IPS-18a (cell line): ENCODE data around the gene RNF149.

Experiments used
- H3K27ac ChIP-seq: one replicate; pipeline ENCODE4 v1.5.1; 2013; ENCODE audit warnings: low read length
- H3K27me3 ChIP-seq: one replicate; pipeline ENCODE4 v1.6.1; 2013; ENCODE audit warnings: mild to moderate bottlenecking, low read length; ENCODE audit not compliant: control insufficient read depth, insufficient read depth
- H3K36me3 ChIP-seq: one replicate; pipeline ENCODE4 v1.6.1; 2013; ENCODE audit warnings: low read depth, low read length; ENCODE audit not compliant: control insufficient read depth
- H3K4me1 ChIP-seq: one replicate; pipeline ENCODE4 v1.6.1; 2013; ENCODE audit warnings: low read depth, low read length; ENCODE audit not compliant: control insufficient read depth
- H3K4me3 ChIP-seq: one replicate; pipeline ENCODE4 v1.5.1; 2013; ENCODE audit warnings: low read length
- H3K9ac ChIP-seq: one replicate; pipeline ENCODE4 v1.6.1; 2013; ENCODE audit warnings: mild to moderate bottlenecking, low read length, moderate library complexity
- H3K9me3 ChIP-seq: one replicate; pipeline ENCODE4 v1.6.1; 2013; ENCODE audit warnings: low read depth, low read length; ENCODE audit not compliant: control insufficient read depth

The RNF149 gene

DNA sequence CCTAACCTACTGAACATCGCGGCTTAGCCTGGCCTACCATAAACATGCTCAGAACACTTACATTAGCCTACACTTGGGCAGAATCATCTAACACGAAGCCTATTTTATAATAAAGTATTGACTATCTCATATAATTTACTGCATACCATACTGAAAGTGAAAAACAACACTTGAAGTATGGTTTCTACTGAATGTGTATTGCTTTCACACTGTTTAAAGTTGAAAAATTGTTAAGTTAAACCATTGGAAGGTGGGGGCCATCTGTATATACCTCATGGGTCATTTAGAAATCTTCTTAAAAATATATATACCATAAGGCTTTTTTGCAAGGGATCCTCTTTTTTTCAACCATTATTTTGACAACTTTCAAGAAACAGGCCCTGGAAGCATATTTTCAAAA is 16.5 kb downstream of the RNF149 start:
- Histone ChIP-seq H3K4me1 (no peaks in the 10 kb centered on the region), H3K27ac (no peak overlapping the region), H3K9ac (no peak overlapping the region), H3K27me3 (no peaks in the 10 kb centered on the region), H3K36me3 (peaks cover 35% of the 10 kb centered on the region), H3K4me3 (no peak overlapping the region), H3K9me3 (no peaks in the 10 kb centered on the region)

DNA sequence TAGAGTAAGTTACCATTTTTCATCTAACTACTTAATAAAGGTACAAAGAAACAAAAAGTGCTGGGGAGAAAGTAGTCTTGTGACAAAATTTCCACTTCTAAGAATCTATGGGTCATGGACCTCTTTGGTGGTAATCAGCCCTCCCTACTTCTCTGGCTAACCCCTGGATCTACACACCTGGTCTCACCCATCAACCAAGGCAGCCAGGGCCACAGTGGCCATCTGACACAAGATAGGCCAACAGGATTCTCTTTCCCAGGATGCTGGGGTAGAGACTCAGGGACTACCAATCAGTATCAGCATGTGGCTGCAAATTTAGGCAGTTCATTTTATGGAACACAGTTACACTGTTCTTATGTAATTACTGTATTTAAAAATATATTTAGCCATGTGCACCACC is 17.8 kb downstream of the RNF149 start:
- Histone ChIP-seq H3K9ac (no peak overlapping the region), H3K27me3 (no peaks in the 10 kb centered on the region), H3K9me3 (no peaks in the 10 kb centered on the region), H3K4me3 (no peak overlapping the region), H3K36me3 (peaks cover 46% of the 10 kb centered on the region), H3K27ac (no peak overlapping the region), H3K4me1 (no peaks in the 10 kb centered on the region)

DNA sequence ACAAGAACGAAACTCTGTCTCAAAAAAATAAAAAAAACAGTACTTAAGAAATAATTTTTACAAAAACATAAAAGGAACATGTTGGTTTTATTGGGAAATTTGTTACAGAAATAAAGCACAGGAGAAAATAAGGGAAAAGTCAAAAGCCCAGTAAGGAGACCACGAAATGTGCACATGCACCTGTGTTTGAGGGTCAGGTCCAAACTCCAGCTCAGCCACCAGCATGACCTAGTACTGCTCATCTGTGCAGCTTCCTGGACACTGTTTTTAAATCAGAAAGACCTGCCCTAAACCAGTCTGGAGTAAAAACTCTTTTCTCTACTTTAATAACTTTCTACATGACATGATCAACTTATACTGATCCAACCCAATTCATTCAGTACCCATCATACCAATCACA is 21.2 kb downstream of the RNF149 start:
- H3K27me3 ChIP-seq: no peaks in the 10 kb centered on the region
- H3K9me3 ChIP-seq: no peaks in the 10 kb centered on the region
- H3K9ac ChIP-seq: no peak overlapping the region
- H3K4me3 ChIP-seq: no peak overlapping the region
- H3K27ac ChIP-seq: no peak overlapping the region
- H3K36me3 ChIP-seq: peaks cover 54% of the 10 kb centered on the region
- no peaks in the 10 kb centered on the region for H3K4me1 ChIP-seq

DNA sequence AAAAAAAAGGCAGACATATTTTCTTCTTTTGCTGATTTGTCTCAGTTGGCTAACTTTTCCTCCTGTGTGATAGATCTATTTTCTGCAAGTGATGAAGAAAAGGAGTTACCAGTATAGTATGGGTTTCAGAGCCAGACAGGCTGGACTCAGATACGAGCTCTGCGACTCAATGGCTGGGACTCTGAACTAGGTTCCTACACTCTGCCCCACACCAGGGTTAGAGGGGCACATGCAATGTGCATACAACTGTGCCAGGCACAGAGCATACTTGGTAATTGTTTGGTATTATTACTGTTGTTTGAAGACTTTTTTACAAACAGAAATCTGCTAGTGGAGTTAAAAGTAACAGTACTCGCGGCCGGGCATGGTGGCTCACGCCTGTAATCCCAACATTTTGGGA is 21.8 kb downstream of the RNF149 start:
- H3K27ac ChIP-seq: no peak overlapping the region
- no peaks in the 10 kb centered on the region for H3K4me1 ChIP-seq
- no peak overlapping the region for H3K4me3 ChIP-seq
- no peaks in the 10 kb centered on the region for H3K27me3 ChIP-seq
- H3K36me3 ChIP-seq: peaks cover 58% of the 10 kb centered on the region
- H3K9me3 ChIP-seq: no peaks in the 10 kb centered on the region
- H3K9ac ChIP-seq: no peak overlapping the region

DNA sequence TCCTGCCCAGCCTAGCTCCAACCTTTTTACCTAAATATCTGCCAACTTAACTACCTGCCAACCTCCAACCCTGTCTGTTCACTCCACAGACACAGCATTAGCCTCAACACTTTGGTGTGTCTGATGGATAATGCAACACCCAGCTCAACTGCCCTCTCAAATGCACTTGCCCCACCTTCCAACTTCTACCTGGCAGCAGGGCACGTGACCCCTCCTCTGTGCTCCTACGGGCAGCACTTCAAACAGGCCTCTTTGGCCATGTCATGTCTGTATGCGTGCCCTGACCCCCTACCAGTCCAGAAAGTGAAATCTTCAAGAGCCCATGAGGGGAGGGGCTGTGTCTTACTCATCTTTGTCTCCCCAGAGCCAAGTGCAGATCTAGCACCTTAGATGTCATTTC is 25.5 kb downstream of the RNF149 start:
- H3K27me3 ChIP-seq: no peaks in the 10 kb centered on the region
- H3K9me3 ChIP-seq: no peaks in the 10 kb centered on the region
- no peak overlapping the region for H3K27ac ChIP-seq
- H3K36me3 ChIP-seq: peaks cover 65% of the 10 kb centered on the region
- no peak overlapping the region for H3K4me3 ChIP-seq
- no peaks in the 10 kb centered on the region for H3K4me1 ChIP-seq
- no peak overlapping the region for H3K9ac ChIP-seq

DNA sequence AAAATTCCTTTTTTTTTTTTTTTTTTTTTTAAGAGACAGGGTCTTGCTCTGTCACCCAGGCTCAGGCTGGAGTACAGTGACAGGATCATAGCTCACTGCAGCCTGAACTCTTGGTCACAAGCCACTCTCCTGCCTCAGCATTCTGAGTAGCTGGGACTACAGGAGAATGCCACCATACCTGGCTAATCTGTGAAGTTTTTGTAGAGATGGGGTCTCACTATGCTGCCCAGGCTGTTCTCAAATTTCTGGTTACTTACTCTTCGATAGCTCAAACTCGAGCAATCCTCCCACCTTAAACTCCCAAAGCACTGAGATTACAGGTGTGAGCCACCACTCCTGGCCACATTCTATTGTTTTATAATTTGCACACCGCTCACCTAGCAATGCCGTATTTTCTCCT is 27.0 kb downstream of the RNF149 start:
- Histone ChIP-seq H3K36me3 (peaks cover 55% of the 10 kb centered on the region), H3K4me1 (no peaks in the 10 kb centered on the region), H3K9me3 (no peaks in the 10 kb centered on the region), H3K9ac (no peak overlapping the region), H3K27ac (no peak overlapping the region), H3K4me3 (no peak overlapping the region), H3K27me3 (no peaks in the 10 kb centered on the region)

DNA sequence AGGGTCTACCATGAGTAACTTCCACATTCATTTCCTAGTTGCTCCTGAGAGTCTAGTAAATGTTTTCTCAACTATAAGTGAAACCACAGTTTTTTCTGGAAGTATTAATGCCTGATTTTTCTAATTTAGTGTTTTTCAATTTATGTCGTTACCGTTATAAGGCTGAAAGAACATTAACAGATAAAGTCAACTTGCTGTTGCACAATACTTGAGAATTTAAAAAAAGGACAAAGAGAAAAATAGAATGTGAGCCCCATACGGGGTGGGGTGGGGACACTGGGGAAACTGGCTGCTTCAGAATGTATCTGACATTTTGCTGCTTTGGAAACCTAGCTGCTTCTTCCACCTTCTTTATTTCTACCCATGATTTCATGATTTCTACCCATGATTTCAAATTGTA is 29.6 kb downstream of the RNF149 start:
- Histone ChIP-seq H3K27ac (no peak overlapping the region), H3K4me3 (no peak overlapping the region), H3K9me3 (no peaks in the 10 kb centered on the region), H3K9ac (no peak overlapping the region), H3K36me3 (peaks cover 37% of the 10 kb centered on the region), H3K4me1 (no peaks in the 10 kb centered on the region), H3K27me3 (no peaks in the 10 kb centered on the region)

DNA sequence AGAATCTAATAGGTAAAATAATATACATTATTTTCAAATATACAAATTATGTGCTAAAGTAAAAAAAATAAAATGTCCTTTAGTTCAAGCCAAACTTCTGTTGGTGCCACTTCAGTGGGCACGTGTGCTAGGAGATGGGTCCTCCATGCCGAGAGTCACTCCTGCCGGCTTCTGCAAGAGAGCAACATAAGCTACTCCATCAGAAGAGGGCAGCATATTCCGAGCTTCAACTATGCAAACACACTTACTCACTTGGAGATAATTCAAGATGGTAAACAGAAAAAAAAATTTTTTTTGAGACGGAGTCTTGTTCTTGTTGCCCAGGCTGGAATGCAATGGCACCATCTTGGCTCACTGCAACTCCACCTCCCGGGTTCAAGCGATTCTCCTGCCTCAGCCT is 31.4 kb downstream of the RNF149 start:
- Histone ChIP-seq H3K9me3 (no peaks in the 10 kb centered on the region), H3K36me3 (peaks cover 41% of the 10 kb centered on the region), H3K9ac (no peak overlapping the region), H3K4me3 (no peak overlapping the region), H3K4me1 (no peaks in the 10 kb centered on the region), H3K27me3 (no peaks in the 10 kb centered on the region), H3K27ac (no peak overlapping the region)

DNA sequence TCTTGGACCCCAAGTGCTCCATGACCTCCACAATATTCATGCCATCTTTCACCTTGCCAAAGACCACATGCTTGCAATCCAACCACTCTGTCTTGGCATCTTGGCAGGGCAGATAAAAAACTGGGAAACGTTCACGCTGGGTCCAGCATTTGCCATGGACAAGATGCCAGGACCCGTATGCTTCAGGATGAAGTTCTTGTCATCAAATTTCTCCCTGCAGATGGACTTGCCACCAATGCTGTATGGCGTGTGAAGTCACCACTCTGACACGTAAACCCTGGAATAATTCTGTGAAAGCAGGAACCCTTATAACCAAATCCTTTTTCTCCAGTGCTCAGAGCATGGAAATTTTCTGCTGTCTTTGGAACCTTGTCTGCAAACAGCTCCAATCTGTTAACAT is 34.4 kb downstream of the RNF149 start:
- no peak overlapping the region for H3K4me3 ChIP-seq
- no peaks in the 10 kb centered on the region for H3K4me1 ChIP-seq
- H3K27ac ChIP-seq: no peak overlapping the region
- H3K9ac ChIP-seq: no peak overlapping the region
- H3K9me3 ChIP-seq: no peaks in the 10 kb centered on the region
- no peaks in the 10 kb centered on the region for H3K27me3 ChIP-seq
- H3K36me3 ChIP-seq: peaks cover 40% of the 10 kb centered on the region

DNA sequence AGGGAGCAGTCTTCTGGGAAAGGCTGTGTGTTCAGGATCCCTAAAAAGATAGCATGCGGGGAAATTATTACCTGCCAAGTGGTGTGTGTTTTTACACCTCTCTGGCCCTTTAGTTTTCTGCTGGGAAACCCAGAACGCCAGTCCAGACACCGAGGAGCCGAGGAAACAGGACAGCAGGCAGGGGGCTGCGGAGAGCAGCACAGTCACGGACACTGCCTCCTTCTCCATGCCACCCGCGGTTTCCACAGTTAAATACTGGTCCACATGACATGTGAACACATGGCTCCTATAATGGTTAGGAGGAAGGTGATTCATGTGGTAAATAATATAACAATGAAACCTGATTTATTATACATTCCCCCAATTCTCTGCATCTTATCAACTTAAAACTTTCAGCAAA is 35.4 kb downstream of the RNF149 start:
- no peaks in the 10 kb centered on the region for H3K4me1 ChIP-seq
- no peak overlapping the region for H3K9ac ChIP-seq
- no peak overlapping the region for H3K4me3 ChIP-seq
- no peaks in the 10 kb centered on the region for H3K27me3 ChIP-seq
- H3K36me3 ChIP-seq: peaks cover 47% of the 10 kb centered on the region
- H3K27ac ChIP-seq: no peak overlapping the region
- no peaks in the 10 kb centered on the region for H3K9me3 ChIP-seq

DNA sequence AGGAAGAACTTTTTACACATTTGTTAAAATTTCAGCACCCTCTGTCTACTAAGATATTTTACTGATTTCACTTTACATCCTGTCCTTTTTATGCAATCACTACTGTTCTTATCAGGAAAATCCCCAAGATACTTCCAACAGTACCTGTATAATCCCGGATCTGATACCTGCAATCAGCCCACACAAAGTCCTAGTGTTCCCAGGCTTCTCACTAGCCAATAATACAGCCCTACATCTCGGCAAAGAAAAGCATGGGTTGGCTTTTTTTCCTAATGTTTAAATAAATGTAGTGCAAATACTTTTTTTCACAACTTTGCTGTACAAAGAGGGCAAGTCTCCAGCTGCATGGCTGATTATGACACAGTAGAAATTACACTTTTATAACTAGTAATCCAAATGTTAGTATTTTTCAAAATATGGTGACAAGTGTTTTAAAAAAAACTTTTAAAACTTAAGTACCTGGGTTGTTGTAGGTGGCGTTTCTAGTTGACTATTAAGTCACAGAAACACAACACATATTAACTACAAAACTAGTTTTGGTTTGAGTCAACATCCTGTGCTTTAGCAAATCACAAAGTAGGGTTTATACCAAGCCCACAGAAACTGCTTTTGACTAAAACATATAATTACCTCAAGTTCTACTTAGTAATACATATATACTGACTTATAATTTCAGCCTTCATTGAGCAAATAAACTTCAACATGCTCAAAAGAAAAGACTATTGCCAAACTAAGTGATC is 36.3 kb downstream of the RNF149 start:
- Histone ChIP-seq H3K36me3 (peaks cover 47% of the 10 kb centered on the region), H3K4me3 (no peak overlapping the region)

DNA sequence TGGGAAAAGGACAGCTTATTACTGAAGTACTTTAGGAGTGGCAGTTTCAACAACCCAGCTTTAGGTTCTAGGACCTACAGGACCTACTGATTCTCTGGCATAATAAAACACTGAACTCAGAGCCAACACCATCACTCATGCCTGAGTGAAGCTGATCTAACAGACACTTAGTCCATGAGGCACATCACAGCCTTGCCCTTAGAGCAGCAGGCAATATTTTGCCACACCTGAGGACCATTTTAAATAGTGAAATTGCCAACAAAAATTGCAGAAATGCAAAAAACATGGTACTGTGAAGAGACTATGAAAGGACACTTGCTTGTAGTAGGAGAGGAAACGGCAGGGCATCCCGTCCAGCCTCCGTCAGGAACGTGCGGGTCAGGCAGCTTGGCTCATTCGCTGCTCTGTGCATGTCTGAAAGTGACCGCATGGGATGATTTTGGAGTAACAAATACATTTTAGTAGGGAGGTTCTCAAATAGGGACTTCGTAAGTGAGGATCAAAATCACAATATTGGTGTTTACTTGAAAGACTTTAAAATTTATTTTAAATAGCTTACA is 37.7 kb downstream of the RNF149 start:
- no peak overlapping the region for H3K9ac ChIP-seq
- H3K27ac ChIP-seq: no peak overlapping the region
- no peak overlapping the region for H3K4me3 ChIP-seq
- no peaks in the 10 kb centered on the region for H3K9me3 ChIP-seq
- H3K4me1 ChIP-seq: no peaks in the 10 kb centered on the region
- no peaks in the 10 kb centered on the region for H3K27me3 ChIP-seq
- peaks cover 56% of the 10 kb centered on the region for H3K36me3 ChIP-seq

More for the DNA sequence above, 36.3 kb downstream of the RNF149 start:
- no peaks in the 10 kb centered on the region for H3K27me3 ChIP-seq
- H3K9me3 ChIP-seq: no peaks in the 10 kb centered on the region
- no peaks in the 10 kb centered on the region for H3K4me1 ChIP-seq
- no peak overlapping the region for H3K9ac ChIP-seq
- no peak overlapping the region for H3K27ac ChIP-seq
